Femur (tissue), 1 donor: Measurements from ENCODE around the gene FGFR1OP2.
A peak's percentile ranks its signal among the peaks of the same experiment; 100 is the strongest.

Experiments
- DNase-seq: peaks from one replicate; pipeline ENCODE4 v3.0.0-alpha.2; 2017

The FGFR1OP2 gene

GRCh38 chr12:27005495-27005894, 67.2 kb downstream of the FGFR1OP2 start:
- no peak for DNase-seq

- no peak for DNase-seq
Observed at GRCh38 chr12:27006797-27007467, 68.7 kb downstream of the FGFR1OP2 start.

GRCh38 chr12:27008081-27008480, 69.8 kb downstream of the FGFR1OP2 start:
- DNase-seq: no peak

GRCh38 chr12:27009881-27010301, 71.6 kb downstream of the FGFR1OP2 start:
- DNase-seq: no peak

- DNase-seq: no peak
Observed at GRCh38 chr12:27012239-27012981, 74.1 kb downstream of the FGFR1OP2 start.

GRCh38 chr12:27012982-27013255, 74.6 kb downstream of the FGFR1OP2 start:
- no peak for DNase-seq

GRCh38 chr12:27013611-27014084, 75.4 kb downstream of the FGFR1OP2 start:
- DNase-seq: no peak

- DNase-seq: peak; percentile 92
Observed at GRCh38 chr12:27014085-27014858, 76.0 kb downstream of the FGFR1OP2 start, which contains the start of gene TM7SF3. Gene TM7SF3, minus strand, starts transcription at chr12:27014384. Its CDS starts 216 bp downstream, at chr12:27014168.

GRCh38 chr12:27014859-27015729, 76.8 kb downstream of the FGFR1OP2 start:
- DNase-seq: no peak

- DNase-seq: no peak
Observed at GRCh38 chr12:27015730-27016076, 77.4 kb downstream of the FGFR1OP2 start.
